GM12878 (cell line): Measurements from ENCODE around the gene ADGRA3.

ENCODE experiments used
- CTCF ChIP-seq, 3 experiments: IDR thresholded peaks in 2 of 3; conservative IDR thresholded peaks in 1 of 3; 2 replicates each; pipeline ENCODE4 v1.5.1; 2011; ENCODE audit warnings: low read depth in 3 of 3, low read length in 3 of 3, mild to moderate bottlenecking in 3 of 3, control low read depth in 2 of 3, moderate library complexity in 2 of 3, inconsistent platforms in 1 of 3, mixed read lengths in 1 of 3; ENCODE audit not compliant: control insufficient read depth in 2 of 3, insufficient read depth in 1 of 3; ENCODE audit errors: extremely low read depth in 1 of 3
- GATAD2B ChIP-seq: fragments of 450-650 bp; conservative IDR thresholded peaks from 2 replicates; pipeline ENCODE4 v1.6.1; 2017; ENCODE audit warnings: low read depth, mild to moderate bottlenecking, moderate library complexity
- ZNF207 ChIP-seq: fragments of 450-650 bp; IDR thresholded peaks from 2 replicates; pipeline ENCODE4 v1.6.1; 2014; ENCODE audit warnings: antibody characterized with exemption, mild to moderate bottlenecking, borderline replicate concordance

GRCh38 chr4:22482250-22483127 is 33.4 kb downstream of the ADGRA3 start:
- no peak for TF ChIP-seq CTCF (IDR thresholded peaks at IDR 0.05 in 2 of 3, conservative IDR thresholded peaks at IDR 0.05 in 1 of 3; ENCODE audit: control insufficient read depth in 2 of 3, extremely low read depth in 1 of 3, insufficient read depth in 1 of 3, low read depth in 3 of 3, low read length in 3 of 3)
- TF ChIP-seq GATAD2B = no peak
- TF ChIP-seq ZNF207 = no peak
